Naive B cell (primary cell): ENCODE results near the gene HGFAC. TPM values are rescaled to one million over a fixed set of nuclear protein-coding genes. Genes with fewer than 3 reads are reported as not detected.

ENCODE experiments used
- ATAC-seq, 2 donors: fragments of 150-1000 bp; cut with Tn5 transposase; 2 replicates each; pipeline ENCODE4 v1.10.0; 2021; ENCODE audit warnings: low read depth in 2 of 2, mild to moderate bottlenecking in 2 of 2, moderate library complexity in 2 of 2
- DNase-seq: peaks from one replicate; pipeline ENCODE4 v3.0.0; 2022
- H3K27ac Mint-ChIP-seq, 6 donors: one replicate each; pipeline ENCODE4 v1.8.0; 2020 to 2022; ENCODE audit warnings: mild to moderate bottlenecking in 6 of 6, mixed read lengths in 6 of 6, moderate library complexity in 5 of 6, inconsistent platforms in 2 of 6
- H3K27me3 Mint-ChIP-seq, 3 donors: one replicate each; pipeline ENCODE4 v1.8.0; 2021 to 2022; ENCODE audit warnings: mixed read lengths in 3 of 3, mild to moderate bottlenecking in 1 of 3
- H3K36me3 Mint-ChIP-seq, 2 donors: one replicate each; pipeline ENCODE4 v1.8.0; 2020 to 2022; ENCODE audit warnings: mixed read lengths in 2 of 2, inconsistent platforms in 1 of 2, mild to moderate bottlenecking in 1 of 2
- H3K4me1 Mint-ChIP-seq, 3 donors: one replicate each; pipeline ENCODE4 v1.8.0; 2020 to 2022; ENCODE audit warnings: mixed read lengths in 3 of 3, inconsistent platforms in 1 of 3, mild to moderate bottlenecking in 1 of 3, moderate library complexity in 1 of 3
- H3K4me3 Mint-ChIP-seq, 8 donors: one replicate each; pipeline ENCODE4 v1.8.0; 2020 to 2022; ENCODE audit warnings: mild to moderate bottlenecking in 8 of 8, mixed read lengths in 8 of 8, moderate library complexity in 8 of 8, inconsistent platforms in 2 of 8
- H3K9me3 Mint-ChIP-seq, 7 donors: one replicate each; pipeline ENCODE4 v1.8.0; 2020 to 2022; ENCODE audit warnings: mixed read lengths in 7 of 7, mild to moderate bottlenecking in 5 of 7, inconsistent platforms in 2 of 7, moderate library complexity in 1 of 7
- polyA plus RNA-seq, 6 donors: library from polyadenylated mRNA; unstranded; fragments of 300-500 nt; fragmentation: Illumina TruSeq; gene quantifications; one replicate each; pipeline ENCODE4 v1.2.3, GENCODE V29; 2021; ENCODE audit warnings: low read depth in 6 of 6

Gene HGFAC
- polyA plus RNA-seq, 6 donors from 2014 or later, result not detected

DNA sequence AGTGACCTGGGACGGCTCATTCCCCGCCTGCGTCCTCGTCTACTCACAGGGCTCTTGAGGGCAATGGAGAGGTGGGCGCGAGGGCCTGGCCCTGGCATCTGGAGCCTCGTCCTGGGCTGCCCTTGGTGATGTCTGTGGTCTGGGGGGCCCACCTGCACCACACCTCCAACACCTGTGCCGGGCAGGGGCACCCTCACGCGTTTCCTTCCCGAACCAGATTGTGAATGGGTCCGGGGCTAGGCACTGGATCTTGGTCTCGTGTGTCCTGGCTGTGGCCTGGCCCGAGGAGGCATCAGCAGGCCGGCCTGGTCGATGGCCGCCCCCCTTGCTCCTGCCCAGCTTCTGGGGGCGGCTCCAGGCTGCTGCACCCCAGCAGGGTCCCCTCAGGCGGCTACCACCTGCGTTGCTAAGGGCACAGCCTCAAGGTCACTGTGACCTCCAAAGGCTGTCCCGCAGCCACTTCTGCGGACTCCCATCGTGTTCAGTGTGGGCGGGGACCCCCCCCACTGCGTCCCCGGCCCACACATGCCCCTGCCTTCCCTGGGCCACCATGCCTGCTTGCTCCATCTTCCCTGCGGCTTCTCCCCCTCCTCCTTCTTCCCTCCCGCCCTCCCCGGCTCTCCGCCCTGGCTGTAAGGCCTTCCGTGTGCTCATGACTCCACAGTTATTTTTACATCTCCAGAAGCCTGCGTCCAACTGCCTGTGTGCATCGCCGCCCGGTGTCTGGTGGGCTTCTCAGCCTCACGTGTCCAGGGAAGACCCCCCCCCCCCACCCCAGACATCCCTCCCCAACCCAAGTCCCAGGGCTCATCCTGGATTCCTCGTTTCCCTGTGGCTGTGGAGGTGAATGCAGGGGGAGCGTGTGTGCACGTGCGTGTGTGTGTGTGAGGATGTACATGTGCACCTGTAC is 25.2 kb downstream of the HGFAC start:
- Mint-ChIP-seq H3K4me3 (no peak overlapping the region), H3K27me3 (peaks cover 0 to 29% (median 24%) of the 10 kb centered on the region in 3 donors), H3K36me3 (no peaks in the 10 kb centered on the region), H3K9me3 (no peaks in the 10 kb centered on the region), H3K4me1 (peaks cover 0 to 4% (median 4%) of the 10 kb centered on the region in 3 donors), H3K27ac (no peak overlapping the region)
- no peak for ATAC-seq
- no peak for DNase-seq

GRCh38 chr4:3467601-3468031 is 25.8 kb downstream of the HGFAC start:
- no peak for ATAC-seq
- no peak for DNase-seq
- Mint-ChIP-seq H3K36me3 (no peaks in the 10 kb centered on the region), H3K27me3 (peaks cover 0 to 22% (median 18%) of the 10 kb centered on the region in 3 donors), H3K27ac (no peak overlapping the region), H3K4me3 (no peak overlapping the region), H3K4me1 (peaks cover 0 to 3% (median 2%) of the 10 kb centered on the region in 3 donors), H3K9me3 (no peaks in the 10 kb centered on the region)

DNA sequence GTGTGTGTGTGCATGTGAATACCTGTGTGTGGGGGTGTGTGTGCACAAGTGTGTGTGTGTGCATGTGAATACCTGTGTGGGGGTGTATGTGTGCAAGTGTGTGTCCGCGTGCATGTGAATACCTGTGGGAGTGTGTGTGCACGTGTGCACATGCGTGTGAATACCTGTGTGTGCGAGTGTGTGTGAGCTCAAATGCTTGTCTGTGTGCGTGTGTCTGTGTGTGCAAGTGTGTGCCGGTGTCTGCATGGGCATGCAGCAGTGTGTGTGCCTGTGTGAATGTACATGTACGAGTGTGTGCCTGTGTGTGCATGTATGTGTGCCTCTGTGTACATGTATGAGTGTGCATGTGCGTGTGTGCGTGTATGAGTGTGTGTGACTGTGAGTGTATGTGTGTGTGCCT is 26.4 kb downstream of the HGFAC start:
- Mint-ChIP-seq H3K27me3 (peaks cover 0 to 19% (median 16%) of the 10 kb centered on the region in 3 donors), H3K36me3 (no peaks in the 10 kb centered on the region), H3K4me3 (no peak overlapping the region), H3K9me3 (no peaks in the 10 kb centered on the region), H3K4me1 (peaks cover 0 to 2% (median 0%) of the 10 kb centered on the region in 3 donors), H3K27ac (no peak overlapping the region)
- DNase-seq (no peak), ATAC-seq (no peak)

DNA sequence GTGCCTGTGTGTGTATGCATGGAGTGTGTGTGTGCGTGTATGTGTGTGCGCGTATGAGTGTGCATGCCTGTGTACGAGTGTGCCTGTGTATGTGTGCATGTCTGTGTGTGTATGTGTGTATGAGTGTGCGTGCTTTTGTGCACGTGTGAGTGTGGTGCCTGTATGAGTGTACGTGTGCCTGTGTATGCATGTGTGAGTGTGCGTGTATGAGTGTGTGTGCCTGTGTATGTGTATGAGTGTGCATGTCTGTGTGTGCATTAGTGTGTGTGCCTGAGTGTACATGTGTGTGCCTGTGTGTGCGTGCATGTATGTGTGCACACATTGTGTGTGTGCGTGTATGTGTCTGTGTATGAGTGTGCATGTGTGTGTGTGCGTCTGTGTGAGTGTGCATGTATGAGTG is 27.0 kb downstream of the HGFAC start:
- Mint-ChIP-seq H3K27me3 (peaks cover 0 to 19% (median 16%) of the 10 kb centered on the region in 3 donors), H3K4me3 (no peak overlapping the region), H3K36me3 (no peaks in the 10 kb centered on the region), H3K4me1 (peaks cover 0 to 2% (median 0%) of the 10 kb centered on the region in 3 donors), H3K27ac (no peak overlapping the region), H3K9me3 (no peaks in the 10 kb centered on the region)
- no peak for ATAC-seq
- no peak for DNase-seq

GRCh38 chr4:3469386-3470243 is 27.8 kb downstream of the HGFAC start:
- DNase-seq (no peak), ATAC-seq (no peak)
- H3K36me3 Mint-ChIP-seq, result no peaks in the 10 kb centered on the region
- H3K9me3 Mint-ChIP-seq, result no peaks in the 10 kb centered on the region
- no peaks in the 10 kb centered on the region for H3K4me1 Mint-ChIP-seq
- peaks cover 0 to 13% (median 12%) of the 10 kb centered on the region in 3 donors for H3K27me3 Mint-ChIP-seq
- H3K4me3 Mint-ChIP-seq, result no peak overlapping the region
- no peak overlapping the region for H3K27ac Mint-ChIP-seq

GRCh38 chr4:3470244-3471097 is 28.7 kb downstream of the HGFAC start:
- no peaks in the 10 kb centered on the region for H3K36me3 Mint-ChIP-seq
- no peak for ATAC-seq

DNA sequence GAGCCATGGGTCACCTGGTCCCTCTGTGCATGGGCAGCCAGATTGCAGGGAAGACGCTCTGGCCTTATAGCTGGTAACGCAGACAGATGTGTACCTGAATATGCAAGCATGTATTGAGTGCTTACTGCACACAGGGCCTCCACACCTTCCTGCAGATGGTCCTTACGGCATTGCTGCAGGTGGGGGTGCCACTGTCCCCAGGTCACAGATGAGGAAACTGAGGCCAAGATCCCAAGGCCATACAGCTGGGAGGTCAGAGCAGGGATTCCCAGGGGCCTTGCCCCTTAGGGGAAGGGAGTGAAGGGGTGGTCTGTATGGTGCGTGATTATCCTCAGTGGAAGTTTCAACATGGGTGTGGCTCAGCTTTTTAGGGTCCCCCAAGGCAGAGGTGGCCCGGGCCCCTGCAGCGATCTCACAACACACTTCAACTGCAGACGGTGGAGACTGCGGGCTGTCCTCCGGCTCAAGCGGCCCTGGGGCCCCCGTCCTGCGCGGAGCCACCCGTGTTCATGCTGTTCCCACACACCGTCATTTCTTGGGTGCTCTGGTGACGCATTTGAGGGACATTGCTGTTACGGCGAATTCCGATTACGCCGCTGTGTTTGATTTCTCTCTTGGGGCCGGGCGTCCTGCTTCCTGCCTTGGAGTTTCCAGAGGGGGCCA is 29.5 kb downstream of the HGFAC start:
- Mint-ChIP-seq H3K4me3 (no peak overlapping the region), H3K36me3 (no peaks in the 10 kb centered on the region), H3K4me1 (no peaks in the 10 kb centered on the region), H3K9me3 (no peaks in the 10 kb centered on the region), H3K27ac (no peak overlapping the region), H3K27me3 (peaks cover 0 to 6% (median 0%) of the 10 kb centered on the region in 3 donors)
- no peak for ATAC-seq
- no peak for DNase-seq

More at GRCh38 chr4:3470244-3471097, 28.7 kb downstream of the HGFAC start:
- Mint-ChIP-seq H3K4me1 (no peaks in the 10 kb centered on the region), H3K9me3 (no peaks in the 10 kb centered on the region), H3K4me3 (no peak overlapping the region), H3K27me3 (peaks cover 0 to 11% (median 4%) of the 10 kb centered on the region in 3 donors), H3K27ac (peak overlapping the region in 1 of 6 donors; percentile 47)
- no peak for DNase-seq

- DNase-seq (no peak), ATAC-seq (no peak)
- Mint-ChIP-seq H3K27me3 (peaks cover 0 to 12% (median 0%) of the 10 kb centered on the region in 3 donors), H3K9me3 (no peaks in the 10 kb centered on the region), H3K4me3 (no peak overlapping the region), H3K36me3 (no peaks in the 10 kb centered on the region), H3K4me1 (no peaks in the 10 kb centered on the region), H3K27ac (no peak overlapping the region)
Measured at GRCh38 chr4:3471886-3472285, 30.1 kb downstream of the HGFAC start.

- Mint-ChIP-seq H3K4me1 (no peaks in the 10 kb centered on the region), H3K36me3 (no peaks in the 10 kb centered on the region), H3K4me3 (no peak overlapping the region), H3K27me3 (peaks cover 0 to 12% (median 0%) of the 10 kb centered on the region in 3 donors), H3K27ac (no peak overlapping the region), H3K9me3 (no peaks in the 10 kb centered on the region)
- DNase-seq (no peak), ATAC-seq (no peak)
Measured at GRCh38 chr4:3472411-3473141, 30.8 kb downstream of the HGFAC start.

- no peak overlapping the region for H3K4me3 Mint-ChIP-seq
- H3K27me3 Mint-ChIP-seq, result peaks cover 0 to 12% (median 0%) of the 10 kb centered on the region in 3 donors
- no peak for ATAC-seq
- no peak for DNase-seq
- H3K27ac Mint-ChIP-seq, result no peak overlapping the region
- H3K9me3 Mint-ChIP-seq, result no peaks in the 10 kb centered on the region
- H3K36me3 Mint-ChIP-seq, result no peaks in the 10 kb centered on the region
- H3K4me1 Mint-ChIP-seq, result no peaks in the 10 kb centered on the region
Measured at GRCh38 chr4:3473181-3473950, 31.6 kb downstream of the HGFAC start.

- H3K9me3 Mint-ChIP-seq, result no peaks in the 10 kb centered on the region
- ATAC-seq (no peak), DNase-seq (no peak)
- H3K36me3 Mint-ChIP-seq, result no peaks in the 10 kb centered on the region
- peaks cover 0 to 12% (median 0%) of the 10 kb centered on the region in 3 donors for H3K27me3 Mint-ChIP-seq
- H3K4me1 Mint-ChIP-seq, result no peaks in the 10 kb centered on the region
- no peak overlapping the region for H3K4me3 Mint-ChIP-seq
- H3K27ac Mint-ChIP-seq, result no peak overlapping the region
Measured at GRCh38 chr4:3473996-3474765, 32.4 kb downstream of the HGFAC start.
